Activated B cell treated with CpG ODN at 0.5 μM for 24 hours (primary cell): ENCODE data around the gene KCNS3. TPM values are rescaled to one million over a fixed set of nuclear protein-coding genes. Genes with fewer than 3 reads are reported as not detected.

Source experiments
- ATAC-seq: fragments of 200-7000 bp; cut with Tn5 transposase; one replicate; pipeline ENCODE4 v1.10.0; 2021; ENCODE audit warnings: low read depth, mild to moderate bottlenecking, moderate library complexity
- CTCF ChIA-PET: fragments of 350-600 bp; sonication (Branson Sonifier 250); formaldehyde crosslinking; loops from one replicate; lab custom pipeline; 2021; ENCODE audit warnings: antibody characterized with exemption; lab: Charles Lee
- POLR2A ChIA-PET: fragments of 350-600 bp; sonication (Branson Sonifier 250); formaldehyde crosslinking; loops from one replicate; lab custom pipeline; 2021; ENCODE audit warnings: antibody characterized with exemption; lab: Charles Lee
- DNase-seq: peaks from one replicate; pipeline ENCODE4 v3.0.0; 2022
- H3K27ac Mint-ChIP-seq: one replicate; pipeline ENCODE4 v1.8.0; 2020; ENCODE audit warnings: mixed read lengths
- H3K27me3 Mint-ChIP-seq: one replicate; pipeline ENCODE4 v1.8.0; 2021; ENCODE audit warnings: mixed read lengths
- H3K36me3 Mint-ChIP-seq: one replicate; pipeline ENCODE4 v1.8.0; 2021; ENCODE audit warnings: low read depth, mixed read lengths
- H3K4me1 Mint-ChIP-seq: one replicate; pipeline ENCODE4 v1.8.0; 2021; ENCODE audit warnings: mixed read lengths
- H3K4me3 Mint-ChIP-seq: one replicate; pipeline ENCODE4 v1.8.0; 2020; ENCODE audit warnings: mild to moderate bottlenecking, mixed read lengths
- H3K9me3 Mint-ChIP-seq: one replicate; pipeline ENCODE4 v1.8.0; 2020; ENCODE audit warnings: mixed read lengths
- intact Hi-C: fragments of 100-400 bp; cut with micrococcal nuclease; formaldehyde crosslinking; loops from one replicate; pipeline ENCODE4 v1.15.1; 2024
- total RNA-seq: library from RNA; stranded (reverse); gene quantifications from 2 replicates; pipeline ENCODE4 v1.2.3, GENCODE V29; 2022
- TF ChIP-seq, protein P1 (sequence below): fragments of 200-600 bp; IDR thresholded peaks from one replicate; pipeline ENCODE4 v1.8.0; 2022; ENCODE audit warnings: antibody characterized with exemption, mild to moderate bottlenecking

KCNS3 gene
- total RNA-seq, 1 donor from 2014 or later, result 1.5 TPM

DNA sequence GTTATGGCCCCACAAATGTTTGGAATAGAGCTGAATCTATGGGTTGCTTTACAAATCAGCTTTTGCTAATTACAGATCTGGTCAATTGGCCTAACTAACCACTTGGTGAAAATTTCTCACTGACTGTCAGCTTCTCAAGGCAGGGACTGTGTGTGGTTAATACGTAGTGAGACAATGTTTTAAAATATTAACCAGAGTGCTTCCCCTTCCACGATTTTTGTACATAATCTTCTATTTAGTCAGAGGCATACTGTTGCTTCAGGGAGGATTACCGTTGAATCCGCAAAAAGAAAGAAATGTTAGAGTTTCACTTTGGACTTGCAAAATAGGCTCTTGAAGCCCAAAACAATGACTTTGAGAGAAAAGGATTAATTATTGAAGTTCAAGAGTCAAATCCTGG lies 14.9 kb upstream of the KCNS3 start:
- ChIA-PET POLR2A (no interaction called here), CTCF (no interaction called here)
- Mint-ChIP-seq H3K9me3 (no peaks in the 10 kb centered on the region), H3K27ac (no peak overlapping the region), H3K4me3 (no peak overlapping the region), H3K27me3 (peaks cover 31% of the 10 kb centered on the region), H3K36me3 (no peaks in the 10 kb centered on the region), H3K4me1 (no peaks in the 10 kb centered on the region)
- DNase-seq (no peak), ATAC-seq (no peak)
- TF ChIP-seq, protein P1, sequence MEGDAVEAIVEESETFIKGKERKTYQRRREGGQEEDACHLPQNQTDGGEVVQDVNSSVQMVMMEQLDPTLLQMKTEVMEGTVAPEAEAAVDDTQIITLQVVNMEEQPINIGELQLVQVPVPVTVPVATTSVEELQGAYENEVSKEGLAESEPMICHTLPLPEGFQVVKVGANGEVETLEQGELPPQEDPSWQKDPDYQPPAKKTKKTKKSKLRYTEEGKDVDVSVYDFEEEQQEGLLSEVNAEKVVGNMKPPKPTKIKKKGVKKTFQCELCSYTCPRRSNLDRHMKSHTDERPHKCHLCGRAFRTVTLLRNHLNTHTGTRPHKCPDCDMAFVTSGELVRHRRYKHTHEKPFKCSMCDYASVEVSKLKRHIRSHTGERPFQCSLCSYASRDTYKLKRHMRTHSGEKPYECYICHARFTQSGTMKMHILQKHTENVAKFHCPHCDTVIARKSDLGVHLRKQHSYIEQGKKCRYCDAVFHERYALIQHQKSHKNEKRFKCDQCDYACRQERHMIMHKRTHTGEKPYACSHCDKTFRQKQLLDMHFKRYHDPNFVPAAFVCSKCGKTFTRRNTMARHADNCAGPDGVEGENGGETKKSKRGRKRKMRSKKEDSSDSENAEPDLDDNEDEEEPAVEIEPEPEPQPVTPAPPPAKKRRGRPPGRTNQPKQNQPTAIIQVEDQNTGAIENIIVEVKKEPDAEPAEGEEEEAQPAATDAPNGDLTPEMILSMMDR, result no peak
- intact Hi-C loops, result no loop called here

DNA sequence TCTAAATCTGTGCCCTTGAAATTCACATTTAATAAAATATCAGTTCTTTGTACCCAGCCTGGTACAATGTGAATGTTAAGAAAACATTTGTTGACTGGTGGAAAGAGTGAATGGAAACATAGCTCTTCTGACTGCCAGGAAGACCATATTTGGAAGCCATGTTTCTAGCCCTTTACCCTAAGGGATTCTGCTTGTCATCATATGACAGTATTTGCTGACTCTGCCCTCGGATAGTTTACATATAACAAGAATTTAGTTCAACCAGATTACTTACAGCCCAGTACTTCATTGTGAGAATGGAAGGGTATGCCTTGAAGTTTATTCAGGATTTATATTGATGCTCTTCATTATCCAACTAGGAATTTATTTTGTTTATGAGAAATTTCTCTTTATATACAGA lies 13.8 kb upstream of the KCNS3 start:
- DNase-seq, result no peak
- no peak for ATAC-seq
- TF ChIP-seq, protein P1, result no peak
- CTCF ChIA-PET, result no interaction called here
- Mint-ChIP-seq H3K27ac (no peak overlapping the region), H3K4me1 (no peaks in the 10 kb centered on the region), H3K4me3 (no peak overlapping the region), H3K9me3 (no peaks in the 10 kb centered on the region), H3K27me3 (peaks cover 30% of the 10 kb centered on the region), H3K36me3 (no peaks in the 10 kb centered on the region)
- POLR2A ChIA-PET, result interaction anchor here (0.5 kb wide), 1 partner anchor 111 kb away, joined by 3 read pairs; the partner anchor contains the start of genes GEN1 and SMC6
- intact Hi-C loops, result no loop called here

DNA sequence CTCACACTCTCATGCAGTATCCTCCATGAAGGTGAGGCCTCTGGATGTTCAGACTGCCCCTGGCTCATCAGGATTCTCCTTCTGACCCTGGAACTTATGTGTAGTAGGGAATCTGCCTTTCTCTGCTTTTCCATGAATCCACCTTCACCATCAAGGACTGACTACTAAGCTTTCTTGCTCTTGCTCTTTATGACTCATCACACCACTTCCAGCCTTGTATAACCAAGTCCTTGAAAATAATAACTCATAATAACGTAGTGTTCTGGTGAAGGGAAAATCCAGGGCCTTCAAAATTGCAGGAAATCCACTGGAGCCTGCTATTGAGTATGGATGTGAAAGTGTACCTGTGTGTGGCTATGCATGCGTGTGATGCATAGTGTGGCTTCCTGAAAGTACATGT lies 11.3 kb upstream of the KCNS3 start:
- TF ChIP-seq, protein P1, result no peak
- ATAC-seq (no peak), DNase-seq (no peak)
- Mint-ChIP-seq H3K4me3 (no peak overlapping the region), H3K4me1 (no peaks in the 10 kb centered on the region), H3K27ac (no peak overlapping the region), H3K36me3 (no peaks in the 10 kb centered on the region), H3K27me3 (peaks cover 24% of the 10 kb centered on the region), H3K9me3 (no peaks in the 10 kb centered on the region)
- ChIA-PET CTCF (no interaction called here), POLR2A (no interaction called here)
- intact Hi-C loops, result no loop called here

DNA sequence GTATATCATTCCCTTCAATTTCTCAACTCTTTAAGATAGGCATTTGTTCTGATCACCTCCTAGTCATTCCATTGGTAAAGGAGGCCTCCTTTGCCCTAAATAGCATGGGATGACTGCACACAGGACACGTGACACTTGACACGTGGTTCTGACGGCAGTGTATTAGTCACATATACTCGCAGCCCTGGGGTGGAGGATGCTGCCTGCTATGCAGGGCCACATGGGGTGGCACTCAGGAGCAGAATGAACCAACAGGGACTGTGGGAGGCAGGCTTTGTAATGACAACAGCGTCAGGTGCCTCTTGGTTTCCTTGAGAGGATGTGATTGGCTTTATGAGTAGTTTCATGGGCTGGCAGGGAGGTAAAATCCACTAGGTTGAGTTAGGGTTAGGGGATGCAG lies 9.3 kb upstream of the KCNS3 start:
- TF ChIP-seq, protein P1, result no peak
- Mint-ChIP-seq H3K4me3 (no peak overlapping the region), H3K27ac (no peak overlapping the region), H3K4me1 (no peaks in the 10 kb centered on the region), H3K27me3 (peaks cover 25% of the 10 kb centered on the region), H3K9me3 (no peaks in the 10 kb centered on the region), H3K36me3 (no peaks in the 10 kb centered on the region)
- intact Hi-C loops, result no loop called here
- CTCF ChIA-PET, result no interaction called here
- POLR2A ChIA-PET, result interaction anchor here (0.7 kb wide), 1 partner anchor 783 kb away, joined by 3 read pairs; no protein-coding TSS in a partner anchor
- DNase-seq (no peak), ATAC-seq (no peak)

DNA sequence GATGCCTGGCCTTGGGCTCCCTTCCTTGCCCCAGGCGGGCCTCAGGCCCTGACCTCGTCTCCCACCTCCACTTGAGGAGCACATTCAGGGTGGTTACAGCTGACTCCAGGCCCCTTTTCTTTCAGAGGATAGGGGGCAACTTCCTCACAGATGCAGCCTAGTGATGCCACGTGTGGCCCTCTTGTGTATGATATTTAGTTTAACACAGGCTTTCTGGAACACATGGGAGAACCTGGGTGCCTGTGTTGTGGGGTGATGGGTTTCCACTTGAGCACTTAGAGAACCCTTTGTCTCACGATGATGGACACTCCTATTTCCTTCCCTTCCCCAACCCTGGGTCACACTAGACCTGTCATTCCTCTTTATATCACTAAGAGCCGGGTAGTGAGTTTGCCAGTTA lies 6.8 kb upstream of the KCNS3 start:
- H3K4me3 Mint-ChIP-seq, result no peak overlapping the region
- no peak for ATAC-seq
- H3K36me3 Mint-ChIP-seq, result no peaks in the 10 kb centered on the region
- TF ChIP-seq, protein P1, result no peak
- H3K27me3 Mint-ChIP-seq, result peaks cover 41% of the 10 kb centered on the region
- DNase-seq, result no peak
- ChIA-PET CTCF (no interaction called here), POLR2A (no interaction called here)
- no peaks in the 10 kb centered on the region for H3K9me3 Mint-ChIP-seq
- peaks cover 1% of the 10 kb centered on the region for H3K4me1 Mint-ChIP-seq
- no peak overlapping the region for H3K27ac Mint-ChIP-seq
- intact Hi-C loops, result no loop called here
